CD14-positive monocyte (primary cell): ENCODE data around the gene P2RY6. TPM values are rescaled to one million over a fixed set of nuclear protein-coding genes. Genes with fewer than 3 reads are reported as not detected.

Experiments used
- DNase-seq, 3 donors: peaks; one replicate each; pipeline ENCODE4 v3.0.0-alpha.2; 2011 to 2022
- H2AFZ ChIP-seq: 2 replicates; pipeline ENCODE4 v1.6.0; 2012; ENCODE audit warnings: mild to moderate bottlenecking, low read depth, low read length, inconsistent platforms; ENCODE audit not compliant: insufficient read depth, poor library complexity, severe bottlenecking
- H3K27ac ChIP-seq, 2 donors: 1 replicate in 1 of 2; 2 replicates in 1 of 2; pipeline ENCODE4 v1.5.1; 2012 to 2013; ENCODE audit warnings: low read length in 2 of 2, control low read depth in 1 of 2, inconsistent platforms in 1 of 2, low read depth in 1 of 2, mild to moderate bottlenecking in 1 of 2
- H3K27me3 ChIP-seq, 2 donors: one replicate each; pipeline versions ENCODE4 v1.6.0 to v1.6.1; 2011 to 2013; ENCODE audit warnings: low read length in 2 of 2; ENCODE audit not compliant: control insufficient read depth in 2 of 2, insufficient read depth in 2 of 2
- H3K36me3 ChIP-seq, 2 donors: replicated peaks in 1 of 2; 1 replicate in 1 of 2; 2 replicates in 1 of 2; pipeline versions ENCODE4 v1.5.1 to v1.6.1; 2012 to 2013; ENCODE audit warnings: low read length in 2 of 2, control low read depth in 1 of 2, inconsistent platforms in 1 of 2, mild to moderate bottlenecking in 1 of 2; ENCODE audit not compliant: insufficient read depth in 2 of 2, control insufficient read depth in 1 of 2
- H3K4me1 ChIP-seq, 2 donors: 1 replicate in 1 of 2; 2 replicates in 1 of 2; pipeline versions ENCODE4 v1.5.1 to v1.6.1; 2012 to 2013; ENCODE audit warnings: low read length in 2 of 2, control low read depth in 1 of 2, inconsistent platforms in 1 of 2, mild to moderate bottlenecking in 1 of 2, moderate library complexity in 1 of 2; ENCODE audit not compliant: insufficient read depth in 2 of 2, control insufficient read depth in 1 of 2
- H3K4me2 ChIP-seq: replicated peaks from 2 replicates; pipeline ENCODE3; 2012; ENCODE audit warnings: low read length, moderate library complexity, mild to moderate bottlenecking; ENCODE audit not compliant: poor library complexity, severe bottlenecking; ENCODE audit errors: extremely low read depth
- H3K4me3 ChIP-seq, 3 experiments: fragments of 200-600 bp in 1 of 3; sonication (generic) in 1 of 3; replicated peaks in 1 of 3; 1 replicate in 2 of 3; 2 replicates in 1 of 3; pipeline ENCODE4 v1.5.1; 2011 to 2013; ENCODE audit warnings: low read length in 3 of 3, mild to moderate bottlenecking in 3 of 3, control low read depth in 2 of 3, low read depth in 2 of 3, inconsistent platforms in 1 of 3, moderate library complexity in 1 of 3
- H3K79me2 ChIP-seq: 2 replicates; pipeline ENCODE4 v1.6.0; 2012; ENCODE audit warnings: mild to moderate bottlenecking, control low read depth, inconsistent platforms, low read length, moderate library complexity; ENCODE audit not compliant: insufficient read depth
- H3K9ac ChIP-seq: 2 replicates; pipeline ENCODE4 v1.6.0; 2017; ENCODE audit warnings: low read length, mild to moderate bottlenecking; ENCODE audit not compliant: insufficient read depth, poor library complexity, severe bottlenecking
- H3K9me3 ChIP-seq, 2 donors: replicated peaks in 1 of 2; 1 replicate in 1 of 2; 2 replicates in 1 of 2; pipeline versions ENCODE4 v1.5.1 to v1.6.1; 2012 to 2013; ENCODE audit warnings: low read length in 2 of 2, control low read depth in 1 of 2; ENCODE audit not compliant: control insufficient read depth in 1 of 2, insufficient read depth in 1 of 2
- H4K20me1 ChIP-seq: 2 replicates; pipeline ENCODE4 v1.6.0; 2012; ENCODE audit warnings: mild to moderate bottlenecking, low read length, control low read depth, moderate library complexity; ENCODE audit not compliant: insufficient read depth
- H3K27ac Mint-ChIP-seq, 7 donors: one replicate each; pipeline ENCODE4 v1.8.0; 2020; ENCODE audit warnings: mild to moderate bottlenecking in 7 of 7, mixed read lengths in 7 of 7, moderate library complexity in 6 of 7, inconsistent platforms in 2 of 7
- H3K27me3 Mint-ChIP-seq, 3 donors: one replicate each; pipeline ENCODE4 v1.8.0; 2021 to 2022; ENCODE audit warnings: low read depth in 3 of 3, mild to moderate bottlenecking in 3 of 3, mixed read lengths in 3 of 3, moderate library complexity in 3 of 3, inconsistent platforms in 1 of 3
- H3K36me3 Mint-ChIP-seq, 2 donors: one replicate each; pipeline ENCODE4 v1.8.0; 2020; ENCODE audit warnings: mixed read lengths in 2 of 2, inconsistent platforms in 1 of 2, mild to moderate bottlenecking in 1 of 2
- H3K4me1 Mint-ChIP-seq: one replicate; pipeline ENCODE4 v1.8.0; 2020; ENCODE audit warnings: mild to moderate bottlenecking, mixed read lengths
- H3K4me3 Mint-ChIP-seq, 2 donors: one replicate each; pipeline ENCODE4 v1.8.0; 2020; ENCODE audit warnings: mild to moderate bottlenecking in 2 of 2, mixed read lengths in 2 of 2, moderate library complexity in 1 of 2
- H3K9me3 Mint-ChIP-seq, 7 donors: one replicate each; pipeline ENCODE4 v1.8.0; 2020 to 2022; ENCODE audit warnings: mixed read lengths in 7 of 7, mild to moderate bottlenecking in 6 of 7, moderate library complexity in 6 of 7, inconsistent platforms in 2 of 7
- CTCF ChIP-seq: fragments of 200-600 bp; IDR thresholded peaks from one replicate; pipeline ENCODE4 v1.8.0; 2022; ENCODE audit warnings: antibody characterized with exemption, mild to moderate bottlenecking
- WGBS: methylation state at CpG from one replicate; pipeline ENCODE4 v1.1.5; 2013; ENCODE audit warnings: missing lambda C conversion rate; ENCODE audit not compliant: insufficient coverage; 5-methylcytosine and 5-hydroxymethylcytosine counted together
- intact Hi-C, 2 donors: fragments of 100-400 bp; cut with micrococcal nuclease; formaldehyde crosslinking; loops; one replicate each; pipeline versions ENCODE4 v1.15.0 to v1.15.1; 2023
- polyA plus RNA-seq, 3 donors: library from polyadenylated mRNA; depleted of rRNA in 1 of 3; unstranded in 2 of 3; stranded (reverse) in 1 of 3; fragments of 300-500 nt in 2 of 3; fragments of >200 nt in 1 of 3; fragmentation: Illumina TruSeq in 2 of 3; gene quantifications; 1 replicate in 2 of 3; 2 replicates in 1 of 3; pipeline ENCODE4 v1.2.3, GENCODE V29; 2012 to 2021

P2RY6 gene
- polyA plus RNA-seq, 3 donors, result 1.7 to 5.1 (median 1.8) TPM

DNA sequence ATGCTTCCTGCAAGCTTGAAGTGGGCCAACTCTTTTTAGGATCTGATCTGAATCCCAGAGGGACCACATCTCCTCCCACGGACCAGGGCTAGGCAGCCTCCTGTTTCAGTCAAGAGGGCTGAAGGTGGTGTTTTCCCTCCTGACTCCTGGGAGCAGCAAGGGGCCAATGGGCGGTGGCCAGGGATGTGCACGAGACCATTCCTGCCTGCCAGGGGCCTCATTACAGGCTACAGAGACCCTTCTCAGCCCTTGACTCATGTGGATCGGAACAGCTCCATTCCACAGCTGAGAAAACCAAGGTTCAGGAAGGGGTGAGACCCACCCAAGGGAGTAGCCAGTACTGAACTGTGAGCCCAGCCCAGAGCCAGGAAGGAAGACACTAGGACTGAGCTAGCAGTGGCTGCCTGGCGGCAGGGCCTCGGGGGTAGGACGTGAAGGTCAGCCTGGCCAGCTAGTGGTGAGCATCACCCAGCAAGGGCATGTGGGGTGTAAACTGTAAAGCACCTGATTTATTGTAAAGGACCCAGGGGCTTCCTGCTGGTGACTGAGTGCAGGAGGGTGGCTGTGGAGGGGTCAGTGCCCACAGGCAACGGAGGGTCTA is 3.4 kb upstream of the P2RY6 start:
- Histone ChIP-seq H3K9me3 (peaks cover 0 to 9% of the 10 kb centered on the region in 2 donors), H3K36me3 (no peaks in the 10 kb centered on the region), H3K4me2 (no peak overlapping the region), H2AFZ (no peak overlapping the region), H3K9ac (no peak overlapping the region), H4K20me1 (no peaks in the 10 kb centered on the region), H3K27ac (no peak overlapping the region), H3K79me2 (no peaks in the 10 kb centered on the region), H3K4me1 (peaks cover 47% of the 10 kb centered on the region in 2 donors), H3K27me3 (peaks cover 13 to 28% of the 10 kb centered on the region in 2 donors), H3K4me3 (no peak overlapping the region)
- intact Hi-C loops, result no loop called here
- H3K36me3 Mint-ChIP-seq, result peaks cover 0 to 4% of the 10 kb centered on the region in 2 donors
- no peak overlapping the region for H3K4me3 Mint-ChIP-seq
- H3K27me3 Mint-ChIP-seq, result peaks cover 34 to 37% (median 37%) of the 10 kb centered on the region in 3 donors
- 98% methylated on average over 6 of the region's 8 CpGs for WGBS
- peaks cover 55% of the 10 kb centered on the region for H3K4me1 Mint-ChIP-seq
- TF ChIP-seq CTCF, result no peak
- H3K27ac Mint-ChIP-seq, result no peak overlapping the region
- H3K9me3 Mint-ChIP-seq, result peaks cover 0 to 5% (median 0%) of the 10 kb centered on the region in 7 donors
- no peak for DNase-seq

DNA sequence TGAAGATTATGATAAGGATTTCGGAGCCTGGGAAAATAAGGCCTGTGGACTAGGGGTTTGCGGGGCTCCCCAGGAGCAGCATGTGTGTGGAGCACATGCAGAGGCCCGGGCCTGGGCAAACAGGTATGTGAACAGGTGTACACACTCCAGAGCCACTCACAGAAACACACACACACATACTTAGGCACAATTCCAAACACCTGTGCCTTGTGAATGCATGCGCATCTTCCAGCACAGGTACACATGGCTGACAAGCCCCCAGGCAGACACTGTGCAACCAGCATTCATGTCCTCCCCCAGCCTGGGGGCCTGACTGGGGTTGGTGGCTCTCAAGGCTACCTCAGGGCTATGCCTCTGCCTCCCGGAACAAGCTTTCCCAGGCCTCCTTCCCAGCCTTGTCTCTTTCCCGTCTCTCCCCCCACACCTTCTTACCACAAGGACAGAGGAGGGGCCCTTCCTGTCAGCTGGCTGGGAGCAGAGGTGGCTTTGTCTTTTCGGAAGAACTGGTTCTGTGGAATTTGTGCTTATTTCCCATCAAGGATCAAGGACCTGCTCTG is 2.6 kb upstream of the P2RY6 start:
- Histone ChIP-seq H3K4me2 (no peak overlapping the region), H3K36me3 (no peaks in the 10 kb centered on the region), H3K4me1 (peaks cover 53 to 55% of the 10 kb centered on the region in 2 donors), H3K27ac (peak overlapping the region; percentile 21 to 42), H2AFZ (no peak overlapping the region), H3K27me3 (peaks cover 7 to 21% of the 10 kb centered on the region in 2 donors), H3K9ac (no peak overlapping the region), H3K4me3 (no peak overlapping the region), H4K20me1 (no peaks in the 10 kb centered on the region), H3K79me2 (no peaks in the 10 kb centered on the region), H3K9me3 (peaks cover 0 to 5% of the 10 kb centered on the region in 2 donors)
- no peak for TF ChIP-seq CTCF
- no peak for DNase-seq
- peaks cover 62% of the 10 kb centered on the region for H3K4me1 Mint-ChIP-seq
- 90% methylated on average over 5 of the region's 7 CpGs for WGBS
- H3K4me3 Mint-ChIP-seq, result peak overlapping the region in 1 of 2 donors; percentile 39
- H3K36me3 Mint-ChIP-seq, result peaks cover 0 to 4% of the 10 kb centered on the region in 2 donors
- intact Hi-C loops, result no loop called here
- peaks cover 0 to 5% (median 0%) of the 10 kb centered on the region in 7 donors for H3K9me3 Mint-ChIP-seq
- peak overlapping the region; percentile 40 to 84 (median 63) for H3K27ac Mint-ChIP-seq
- peaks cover 28 to 30% (median 30%) of the 10 kb centered on the region in 3 donors for H3K27me3 Mint-ChIP-seq
